Measurements from ENCODE around the gene LENEP. TPM values are rescaled to one million over a fixed set of nuclear protein-coding genes. Genes with fewer than 3 reads are reported as not detected.
A peak's percentile ranks its signal among the peaks of the same experiment; 100 is the strongest.
"Not testable (repeated sequence)": the region's sequence is repeated elsewhere in the genome, so short reads cannot be mapped to it uniquely, and the experiment has no call there.

LENEP gene
- total RNA-seq, 1 experiment from 2014 or later: not detected

DNA sequence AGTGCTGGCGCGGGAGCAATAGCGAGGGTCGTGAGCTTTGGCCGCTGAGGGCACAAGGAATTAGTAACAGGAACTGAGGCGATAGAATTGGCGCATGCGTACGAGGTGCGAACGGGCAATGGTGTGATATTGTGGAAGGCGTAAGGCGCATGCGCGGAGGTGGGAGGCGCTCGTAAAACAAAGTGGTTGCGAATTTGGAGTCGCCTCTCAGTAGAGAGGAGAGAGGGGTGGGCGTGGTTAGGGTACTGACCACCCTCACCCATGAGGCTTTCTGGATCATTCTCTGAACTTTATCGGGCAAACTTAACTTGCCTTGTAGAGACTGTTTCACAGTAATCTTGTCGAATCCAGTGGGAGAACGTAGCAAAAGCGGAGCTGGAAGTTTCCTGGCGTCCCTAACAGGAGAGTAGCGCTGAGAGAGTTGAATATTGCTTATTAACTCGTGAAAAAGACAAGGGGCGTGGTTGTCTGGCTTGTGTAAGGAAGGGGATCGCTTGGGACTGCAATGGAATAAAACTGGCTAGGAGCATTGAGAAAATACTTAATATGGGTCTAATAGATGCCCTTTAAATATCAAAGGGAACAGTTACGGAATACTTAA is 18.5 kb upstream of the LENEP start:
- peak; percentile 97 for DNase-seq (ENCODE audit: low spot score)

GRCh38 chr1:154975409-154976059 is 17.9 kb upstream of the LENEP start:
- DNase-seq (ENCODE audit: low spot score): no peak

DNA sequence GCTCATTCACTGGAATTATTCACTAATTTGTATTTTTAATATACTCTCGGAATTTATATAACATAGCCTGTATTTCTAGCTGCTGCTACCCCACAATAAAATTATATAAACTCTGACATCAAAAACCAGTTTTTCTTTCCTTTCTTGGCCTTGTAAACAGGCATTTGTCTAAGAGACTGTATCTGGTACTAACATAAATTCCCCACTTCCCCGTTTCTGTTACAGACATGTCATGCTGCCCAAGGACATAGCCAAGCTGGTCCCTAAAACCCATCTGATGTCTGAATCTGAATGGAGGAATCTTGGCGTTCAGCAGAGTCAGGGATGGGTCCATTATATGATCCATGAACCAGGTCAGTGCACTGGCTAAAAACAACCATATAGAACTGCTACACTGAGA is 15.6 kb upstream of the LENEP start:
- not testable (repeated sequence) for DNase-seq (ENCODE audit: low spot score)

DNA sequence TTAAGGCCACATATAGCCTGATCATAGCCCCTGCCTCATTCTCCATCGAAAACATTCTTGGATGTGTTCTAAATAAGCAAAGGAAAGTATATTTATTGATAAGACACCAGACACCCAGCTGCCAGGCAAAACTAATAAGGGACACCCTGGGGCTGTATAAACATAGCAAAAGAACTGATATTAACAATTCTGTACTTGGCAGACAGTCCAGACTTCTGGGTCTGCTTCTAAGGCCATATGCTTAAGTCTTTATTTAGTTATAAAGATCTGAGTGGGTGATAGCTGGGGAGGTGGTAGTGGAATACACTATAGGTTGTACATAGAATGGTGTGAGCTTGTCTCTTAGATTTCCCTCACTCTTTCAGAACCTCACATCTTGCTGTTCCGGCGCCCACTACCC is 15.0 kb upstream of the LENEP start:
- DNase-seq (ENCODE audit: low spot score): no peak

GRCh38 chr1:154982341-154982740 is 11.0 kb upstream of the LENEP start:
- DNase-seq (ENCODE audit: low spot score): no peak

DNA sequence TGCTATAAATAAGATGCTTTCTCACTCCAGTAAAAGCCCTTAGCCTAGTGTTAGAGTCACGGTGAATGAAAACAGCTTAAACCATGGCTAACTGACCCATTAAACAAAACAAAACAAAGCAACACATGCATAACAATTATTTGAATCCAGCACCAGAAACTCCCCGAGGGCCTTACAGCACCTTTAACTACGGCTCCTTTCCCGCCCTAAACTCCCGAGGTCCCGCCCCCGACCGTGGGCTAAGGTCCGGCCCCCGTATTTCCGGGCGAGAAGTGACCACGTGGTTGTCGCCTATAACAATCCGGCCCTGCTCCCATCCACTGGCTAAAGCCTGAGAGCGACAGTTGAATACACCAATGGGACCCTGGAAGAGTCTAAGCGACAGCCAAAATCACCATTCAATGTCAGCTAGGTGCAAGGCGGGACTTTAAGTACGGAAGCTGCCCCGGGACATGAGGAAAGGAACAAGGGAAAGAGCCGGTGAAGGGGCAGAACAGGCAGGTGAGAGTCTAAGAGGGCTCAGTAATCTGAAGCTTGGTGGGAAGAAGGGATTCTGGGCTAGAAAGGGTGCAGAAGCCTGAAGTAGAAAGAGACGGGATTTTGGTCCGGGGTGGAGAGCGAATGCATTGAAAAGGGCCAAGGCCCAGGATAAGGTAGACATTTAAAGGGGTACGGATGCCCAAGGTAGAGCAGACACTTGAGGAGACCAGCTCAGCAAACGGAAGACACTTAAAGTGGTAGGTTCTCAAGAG is 10.3 kb upstream of the LENEP start, which contains the start of gene FLAD1:
TSS of gene FLAD1 (plus strand) at position 448 of the 752 bp plus-strand sequence. CDS start 351 bp downstream, outside the sequence.
- DNase-seq (ENCODE audit: low spot score): peak; percentile 99

DNA sequence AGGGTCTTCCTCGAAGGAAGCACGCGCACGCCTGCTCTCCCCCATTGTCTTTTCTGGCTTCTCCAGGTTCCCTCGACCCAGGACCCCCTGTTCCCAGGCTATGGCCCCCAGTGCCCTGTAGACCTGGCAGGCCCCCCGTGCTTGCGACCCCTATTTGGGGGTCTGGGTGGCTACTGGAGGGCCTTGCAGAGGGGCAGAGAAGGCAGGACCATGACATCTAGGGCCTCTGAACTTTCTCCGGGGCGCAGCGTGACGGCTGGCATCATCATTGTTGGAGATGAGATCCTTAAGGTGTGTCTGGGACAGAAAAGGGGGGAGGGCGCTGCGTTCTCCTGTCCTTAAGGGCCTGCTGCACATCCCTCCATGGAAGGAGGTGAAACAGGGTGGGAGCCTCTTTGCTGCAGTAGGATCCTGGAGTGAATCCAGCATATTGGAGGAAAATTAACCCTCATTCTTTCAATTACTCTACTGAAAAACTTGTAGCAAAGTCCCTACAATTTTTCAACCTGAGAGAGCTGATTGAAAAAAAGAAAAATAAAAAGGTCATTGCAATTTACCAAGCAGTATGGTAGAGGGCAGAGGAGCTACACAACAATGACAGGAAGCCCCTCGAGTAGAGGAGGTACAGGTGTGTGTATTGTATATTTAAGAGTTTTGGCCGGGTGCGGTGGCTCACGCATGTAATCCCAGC is 9.5 kb upstream of the LENEP start:
- DNase-seq (ENCODE audit: low spot score): no peak

GRCh38 chr1:154986736-154987135 is 6.7 kb upstream of the LENEP start:
- DNase-seq (ENCODE audit: low spot score): not testable (repeated sequence)

GRCh38 chr1:154987326-154987725 is 6.1 kb upstream of the LENEP start:
- no peak for DNase-seq (ENCODE audit: low spot score)

- DNase-seq (ENCODE audit: low spot score): no peak
Measured at GRCh38 chr1:154988058-154988954, 5.1 kb upstream of the LENEP start.

- no peak for DNase-seq (ENCODE audit: low spot score)
Measured at GRCh38 chr1:154989195-154989860, 4.1 kb upstream of the LENEP start.

DNA sequence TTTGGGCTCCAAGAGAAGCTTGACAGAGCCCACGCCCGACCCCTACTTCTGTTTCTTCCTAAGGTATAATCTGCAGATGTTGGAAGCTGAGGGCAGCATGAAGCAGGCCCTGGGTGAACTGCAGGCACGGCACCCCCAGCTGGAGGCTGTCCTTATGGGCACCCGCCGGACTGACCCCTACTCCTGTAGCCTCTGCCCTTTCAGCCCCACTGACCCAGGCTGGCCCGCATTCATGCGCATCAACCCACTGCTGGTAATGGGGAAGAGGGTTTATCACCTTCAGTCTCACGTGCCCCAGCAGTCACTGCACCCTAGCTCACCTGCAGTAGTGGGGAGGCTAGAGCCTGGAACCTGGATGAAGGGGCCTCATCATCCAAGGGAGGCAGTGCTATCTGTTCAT is 3.1 kb upstream of the LENEP start:
- no peak for DNase-seq (ENCODE audit: low spot score)

GRCh38 chr1:154992721-154993571 is 440 bp upstream of the LENEP start:
- peak; percentile 49 for DNase-seq (ENCODE audit: low spot score)

DNA sequence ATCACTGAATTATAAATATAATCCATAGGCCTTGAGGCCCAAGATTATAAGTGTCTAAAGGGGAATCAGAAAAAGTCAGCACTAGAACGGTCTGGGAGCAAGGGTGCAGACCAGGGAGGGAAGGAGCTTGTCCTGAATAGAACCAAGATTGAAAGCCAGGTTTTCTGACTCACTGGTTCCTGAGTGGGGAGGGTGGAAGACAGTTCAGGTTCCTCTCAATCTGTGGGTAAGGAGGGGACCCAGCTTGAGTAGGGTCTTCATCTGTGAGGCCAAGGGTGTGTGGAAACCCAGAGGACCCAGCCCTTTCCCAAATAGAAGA is 842 bp downstream of the LENEP start:
- no peak for DNase-seq (ENCODE audit: low spot score)

DNA sequence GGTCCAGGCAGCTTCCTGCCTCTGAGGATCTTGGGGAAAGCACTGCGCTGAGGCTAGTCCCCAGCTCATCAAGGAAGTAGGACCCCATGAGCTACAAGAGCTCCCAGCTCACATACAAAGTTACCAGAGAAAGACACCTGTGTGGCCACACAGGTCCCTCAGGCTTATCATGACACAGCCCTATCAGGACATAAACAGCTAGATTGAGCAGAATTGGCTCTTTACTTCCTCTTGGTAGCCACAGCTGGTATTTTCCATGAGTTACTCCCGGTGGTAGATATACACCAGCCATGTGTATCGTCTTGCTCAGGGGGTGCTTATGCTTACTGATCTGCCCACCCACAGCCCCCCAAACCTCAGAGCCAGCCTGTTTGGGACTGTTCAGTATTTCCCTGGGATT is 1.2 kb downstream of the LENEP start:
- DNase-seq (ENCODE audit: low spot score): no peak

- peak; percentile 81 for DNase-seq (ENCODE audit: low spot score)
Measured at GRCh38 chr1:154995301-154995983, 2.1 kb downstream of the LENEP start.

GRCh38 chr1:154996966-154997701 is 3.7 kb downstream of the LENEP start:
- DNase-seq (ENCODE audit: low spot score): no peak

- no peak for DNase-seq (ENCODE audit: low spot score)
Measured at GRCh38 chr1:154998201-154998780, 4.9 kb downstream of the LENEP start.
